Measurements from ENCODE around the gene CLEC9A. TPM values are rescaled to one million over a fixed set of nuclear protein-coding genes. Genes with fewer than 3 reads are reported as not detected.

CLEC9A gene
- total RNA-seq, 1 experiment from 2014 or later = not detected

DNA sequence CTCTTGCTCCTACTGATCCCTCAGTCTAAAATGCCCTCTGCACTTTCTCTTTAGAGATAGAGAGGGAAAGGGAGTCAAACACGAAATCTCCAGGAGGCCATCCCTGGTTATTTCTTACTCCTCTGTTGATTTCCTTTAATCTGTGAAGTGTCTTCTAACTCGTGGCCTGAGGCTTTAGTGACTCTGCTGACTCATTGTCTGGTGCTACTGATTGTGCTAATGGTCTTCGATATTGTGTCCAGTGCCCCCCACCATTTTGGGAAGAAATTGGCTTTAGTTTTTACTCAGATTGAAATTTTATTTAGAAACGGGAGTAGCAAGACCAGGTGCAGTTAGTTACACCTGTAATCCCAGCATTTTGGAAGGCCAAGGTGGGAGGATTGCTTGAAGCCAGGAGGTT lies 839 bp downstream of the CLEC9A start:
- Histone ChIP-seq H3K4me3 (no peak overlapping the region), H3K9me3 (replicated peaks) (no peaks in the 10 kb centered on the region), H3K27ac (peak overlapping the region; percentile 97), H3K36me3 (no peaks in the 10 kb centered on the region), H3K4me1 (replicated peaks) (peaks cover 29% of the 10 kb centered on the region), H3K27me3 (replicated peaks) (no peaks in the 10 kb centered on the region)
- no peak for DNase-seq (ENCODE audit: low read depth in 1 of 2, low spot score in 2 of 2)

DNA sequence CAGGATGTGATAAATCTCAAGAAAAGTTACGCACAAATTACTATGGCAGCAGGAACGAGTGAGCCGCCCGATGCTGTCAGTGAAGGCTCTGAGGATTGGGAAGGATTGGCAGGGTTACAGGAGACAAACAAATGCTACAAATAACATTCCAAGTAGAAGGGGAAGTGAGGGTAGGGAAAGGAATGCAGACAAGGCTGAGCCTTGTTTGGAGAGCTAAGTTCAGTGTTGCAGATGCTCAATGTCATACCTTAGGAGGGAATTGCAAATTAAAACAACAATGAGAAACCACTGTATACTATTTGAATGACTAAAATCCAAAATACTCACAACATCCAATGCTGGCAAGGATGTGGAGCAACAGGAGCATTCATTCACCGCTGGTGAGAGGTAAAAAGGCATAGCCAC lies 1.3 kb downstream of the CLEC9A start:
- peak; percentile 85 to 87 for DNase-seq (ENCODE audit: low read depth in 1 of 2, low spot score in 2 of 2)
- no peak overlapping the region for H3K4me3 ChIP-seq
- H3K9me3 ChIP-seq (replicated peaks) = no peaks in the 10 kb centered on the region
- peaks cover 29% of the 10 kb centered on the region for H3K4me1 ChIP-seq (replicated peaks)
- peak overlapping the region; percentile 97 for H3K27ac ChIP-seq
- no peaks in the 10 kb centered on the region for H3K36me3 ChIP-seq
- no peaks in the 10 kb centered on the region for H3K27me3 ChIP-seq (replicated peaks)

DNA sequence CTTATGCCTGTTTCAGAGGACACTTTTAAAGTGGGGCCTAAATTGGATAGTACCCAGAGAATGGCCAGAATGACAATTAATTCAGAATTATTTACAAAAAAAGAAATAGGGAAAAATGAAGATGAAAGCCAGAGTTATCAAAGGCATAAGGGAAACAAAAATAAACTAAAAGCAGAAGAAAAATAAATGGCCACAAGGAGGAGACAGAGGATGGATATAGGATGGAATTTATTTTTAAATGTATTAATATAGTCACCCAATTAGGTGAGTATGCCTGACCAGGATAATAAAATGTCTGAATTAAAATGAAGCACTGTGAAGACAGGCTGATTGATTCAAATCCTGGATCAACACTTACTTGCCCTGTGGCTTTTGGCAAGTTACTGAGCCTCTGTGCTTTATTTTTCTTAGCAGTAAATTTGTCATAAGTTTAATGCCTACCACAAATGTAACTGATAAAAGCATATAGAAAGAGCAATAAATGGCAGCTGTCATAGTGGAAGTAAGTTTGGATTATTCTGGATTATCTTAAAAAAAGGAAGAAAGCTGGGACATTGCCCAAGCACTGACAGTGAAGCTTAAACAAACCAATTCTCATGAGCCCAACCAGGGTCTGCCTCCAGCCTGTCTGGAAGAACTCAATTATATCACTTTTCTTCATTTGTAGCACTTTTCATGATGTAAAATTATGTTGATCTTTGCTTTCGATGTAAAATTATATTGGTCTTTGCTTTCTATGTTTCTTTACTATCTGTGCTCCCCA lies 3.5 kb downstream of the CLEC9A start:
- peak in 1 of 2 experiments; percentile 26 for DNase-seq (ENCODE audit: low read depth in 1 of 2, low spot score in 2 of 2)
- H3K4me3 ChIP-seq = no peak overlapping the region
- H3K36me3 ChIP-seq = no peaks in the 10 kb centered on the region
- H3K27me3 ChIP-seq (replicated peaks) = no peaks in the 10 kb centered on the region
- peaks cover 19% of the 10 kb centered on the region for H3K4me1 ChIP-seq (replicated peaks)
- H3K9me3 ChIP-seq (replicated peaks) = no peaks in the 10 kb centered on the region
- H3K27ac ChIP-seq = no peak overlapping the region

- Histone ChIP-seq H3K27ac (no peak overlapping the region), H3K36me3 (no peaks in the 10 kb centered on the region), H3K4me1 (replicated peaks) (no peaks in the 10 kb centered on the region), H3K9me3 (replicated peaks) (no peaks in the 10 kb centered on the region), H3K27me3 (replicated peaks) (peaks cover 8% of the 10 kb centered on the region; the same call in 1 of the 2 replicates), H3K4me3 (no peak overlapping the region)
- DNase-seq (ENCODE audit: low read depth in 1 of 2, low spot score in 2 of 2) = no peak
These were observed 11.7 kb downstream of the CLEC9A start for GRCh38 chr12:10042167-10042566.

GRCh38 chr12:10048526-10048925 lies 18.0 kb downstream of the CLEC9A start:
- Histone ChIP-seq H3K4me1 (replicated peaks) (no peaks in the 10 kb centered on the region), H3K27ac (no peak overlapping the region), H3K27me3 (replicated peaks) (peaks cover 8% of the 10 kb centered on the region; the same call in 1 of the 2 replicates), H3K9me3 (replicated peaks) (no peaks in the 10 kb centered on the region), H3K36me3 (no peaks in the 10 kb centered on the region), H3K4me3 (no peak overlapping the region)
- DNase-seq (ENCODE audit: low read depth in 1 of 2, low spot score in 2 of 2) = no peak

DNA sequence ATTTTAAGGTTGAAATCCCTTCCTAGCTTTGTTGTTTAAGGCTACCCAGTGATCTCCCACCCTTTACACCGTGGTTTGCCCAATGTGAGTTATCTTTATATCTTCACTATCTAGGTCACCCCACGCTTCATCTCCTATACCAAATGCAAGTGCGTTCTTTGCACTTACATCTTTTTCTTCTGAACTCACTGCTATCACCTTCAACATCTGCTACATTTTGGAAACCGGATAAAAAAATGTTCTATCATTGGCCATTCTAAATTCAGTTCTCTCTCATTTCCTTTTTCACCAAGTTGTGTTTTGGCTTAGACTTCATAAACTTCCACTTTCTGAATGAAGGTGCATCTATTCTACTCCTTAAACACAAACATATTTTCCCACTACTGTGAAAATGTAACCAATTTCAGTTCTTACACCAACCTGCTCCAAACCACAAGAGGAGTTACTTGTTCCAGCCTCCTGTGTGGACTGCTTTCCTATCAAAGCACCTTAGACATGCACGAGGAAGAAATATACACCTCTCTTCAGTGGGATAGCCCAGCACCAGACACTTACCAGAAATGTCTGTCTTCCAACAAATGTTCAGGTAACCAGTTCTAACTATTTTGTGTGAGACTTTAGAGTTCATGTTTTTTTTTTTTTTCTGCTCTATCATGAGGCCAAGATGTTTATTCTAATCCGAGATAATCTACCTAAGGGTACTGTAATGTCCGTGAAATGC lies 21.9 kb downstream of the CLEC9A start:
- Histone ChIP-seq H3K9me3 (replicated peaks) (no peaks in the 10 kb centered on the region), H3K27me3 (replicated peaks) (no peaks in the 10 kb centered on the region), H3K4me3 (no peak overlapping the region), H3K4me1 (replicated peaks) (no peaks in the 10 kb centered on the region), H3K27ac (no peak overlapping the region), H3K36me3 (no peaks in the 10 kb centered on the region)
- no peak for DNase-seq (ENCODE audit: low read depth in 1 of 2, low spot score in 2 of 2)

GRCh38 chr12:10058387-10058786 lies 27.9 kb downstream of the CLEC9A start:
- Histone ChIP-seq H3K4me1 (replicated peaks) (no peaks in the 10 kb centered on the region), H3K27me3 (replicated peaks) (0 out of 2 replicates have a peak, but pooled peaks cover 4% of the 10 kb centered on the region), H3K27ac (no peak overlapping the region), H3K36me3 (no peaks in the 10 kb centered on the region), H3K4me3 (no peak overlapping the region), H3K9me3 (replicated peaks) (no peaks in the 10 kb centered on the region)
- no peak for DNase-seq (ENCODE audit: low read depth in 1 of 2, low spot score in 2 of 2)

- Histone ChIP-seq H3K4me1 (replicated peaks) (peaks cover 13% of the 10 kb centered on the region), H3K27me3 (replicated peaks) (0 out of 2 replicates have a peak, but pooled peaks cover 3% of the 10 kb centered on the region), H3K27ac (no peak overlapping the region), H3K9me3 (replicated peaks) (no peaks in the 10 kb centered on the region), H3K4me3 (no peak overlapping the region), H3K36me3 (no peaks in the 10 kb centered on the region)
- no peak for DNase-seq (ENCODE audit: low read depth in 1 of 2, low spot score in 2 of 2)
These were observed 34.8 kb downstream of the CLEC9A start for GRCh38 chr12:10065241-10065640.

DNA sequence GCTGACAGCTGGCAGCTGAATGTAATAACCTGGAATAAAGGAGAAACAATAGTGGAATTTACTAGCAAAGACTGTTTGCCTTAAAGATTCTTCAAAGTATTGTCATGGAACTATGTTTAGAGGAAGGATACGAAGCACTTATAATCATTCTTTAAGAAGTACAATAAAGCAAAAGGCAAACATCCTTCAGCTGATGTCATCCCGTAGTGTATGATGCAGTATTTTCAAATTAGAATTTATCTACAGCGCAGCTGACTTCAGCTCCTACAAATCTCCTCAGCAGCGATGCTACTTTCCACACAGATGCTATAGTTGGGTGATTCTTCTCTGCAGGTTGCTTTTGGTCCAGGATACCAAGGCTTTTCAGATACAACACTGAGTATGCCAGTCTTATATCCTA lies 36.8 kb downstream of the CLEC9A start:
- no peak overlapping the region for H3K27ac ChIP-seq
- DNase-seq (ENCODE audit: low read depth in 1 of 2, low spot score in 2 of 2) = peak in 1 of 2 experiments; percentile 4
- no peaks in the 10 kb centered on the region for H3K36me3 ChIP-seq

GRCh38 chr12:10067942-10068341 lies 37.5 kb downstream of the CLEC9A start:
- no peaks in the 10 kb centered on the region for H3K36me3 ChIP-seq
- no peak overlapping the region for H3K27ac ChIP-seq
- no peaks in the 10 kb centered on the region for H3K9me3 ChIP-seq (replicated peaks)
- H3K4me1 ChIP-seq (replicated peaks) = peaks cover 13% of the 10 kb centered on the region
- DNase-seq (ENCODE audit: low read depth in 1 of 2, low spot score in 2 of 2) = no peak
- H3K27me3 ChIP-seq (replicated peaks) = 0 out of 2 replicates have a peak, but pooled peaks cover 3% of the 10 kb centered on the region
- H3K4me3 ChIP-seq = no peak overlapping the region

More for the DNA sequence above, 36.8 kb downstream of the CLEC9A start:
- Histone ChIP-seq H3K4me3 (no peak overlapping the region), H3K27me3 (replicated peaks) (0 out of 2 replicates have a peak, but pooled peaks cover 3% of the 10 kb centered on the region), H3K9me3 (replicated peaks) (no peaks in the 10 kb centered on the region), H3K4me1 (replicated peaks) (peaks cover 13% of the 10 kb centered on the region)

DNA sequence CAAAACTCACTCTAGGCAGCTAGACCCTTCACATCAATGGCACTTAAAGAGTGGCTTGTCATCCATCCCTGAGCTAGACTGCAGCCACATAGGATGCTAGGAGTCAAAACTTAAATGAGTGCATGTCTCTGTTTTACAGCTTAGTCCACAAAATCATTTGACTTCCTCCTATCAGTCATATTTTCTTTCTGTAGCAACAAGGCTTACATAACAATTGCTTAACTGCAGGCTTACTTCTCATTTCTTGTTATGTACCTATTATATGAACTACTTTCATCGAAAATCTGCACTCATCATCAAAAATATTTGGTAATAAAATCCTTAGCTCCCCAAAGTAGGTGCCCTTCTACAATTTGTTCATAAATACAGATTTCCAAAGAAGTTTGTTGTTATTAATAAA lies 38.2 kb downstream of the CLEC9A start:
- H3K27ac ChIP-seq = no peak overlapping the region

DNA sequence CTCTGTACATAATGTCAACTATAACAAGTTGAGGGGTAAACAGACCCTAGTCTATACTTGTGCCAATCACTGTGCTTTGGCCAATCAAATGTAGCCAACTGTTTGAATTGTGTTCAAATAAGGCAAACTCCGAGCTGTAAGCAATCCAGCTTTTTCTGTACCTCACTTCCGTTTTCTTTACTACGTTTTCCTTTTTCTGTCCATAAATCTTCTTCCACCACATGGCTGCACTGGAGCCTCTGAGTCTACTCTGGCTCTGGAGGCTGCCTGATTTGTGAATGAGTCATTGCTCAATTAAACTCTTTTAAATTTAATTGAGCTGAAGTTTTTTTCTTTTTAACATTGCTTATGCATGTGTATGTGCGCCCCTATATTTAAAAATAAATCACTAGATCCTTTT lies 38.6 kb downstream of the CLEC9A start:
- Histone ChIP-seq H3K36me3 (no peaks in the 10 kb centered on the region), H3K27me3 (replicated peaks) (0 out of 2 replicates have a peak, but pooled peaks cover 3% of the 10 kb centered on the region), H3K9me3 (replicated peaks) (no peaks in the 10 kb centered on the region), H3K4me3 (no peak overlapping the region), H3K4me1 (replicated peaks) (peaks cover 13% of the 10 kb centered on the region), H3K27ac (no peak overlapping the region)
- peak in 1 of 2 experiments; percentile 26 for DNase-seq (ENCODE audit: low read depth in 1 of 2, low spot score in 2 of 2)

More for the DNA sequence above, 38.2 kb downstream of the CLEC9A start:
- 0 out of 2 replicates have a peak, but pooled peaks cover 3% of the 10 kb centered on the region for H3K27me3 ChIP-seq (replicated peaks)
- H3K9me3 ChIP-seq (replicated peaks) = no peaks in the 10 kb centered on the region
- no peaks in the 10 kb centered on the region for H3K36me3 ChIP-seq
- DNase-seq (ENCODE audit: low read depth in 1 of 2, low spot score in 2 of 2) = no peak
- peaks cover 13% of the 10 kb centered on the region for H3K4me1 ChIP-seq (replicated peaks)
- no peak overlapping the region for H3K4me3 ChIP-seq

DNA sequence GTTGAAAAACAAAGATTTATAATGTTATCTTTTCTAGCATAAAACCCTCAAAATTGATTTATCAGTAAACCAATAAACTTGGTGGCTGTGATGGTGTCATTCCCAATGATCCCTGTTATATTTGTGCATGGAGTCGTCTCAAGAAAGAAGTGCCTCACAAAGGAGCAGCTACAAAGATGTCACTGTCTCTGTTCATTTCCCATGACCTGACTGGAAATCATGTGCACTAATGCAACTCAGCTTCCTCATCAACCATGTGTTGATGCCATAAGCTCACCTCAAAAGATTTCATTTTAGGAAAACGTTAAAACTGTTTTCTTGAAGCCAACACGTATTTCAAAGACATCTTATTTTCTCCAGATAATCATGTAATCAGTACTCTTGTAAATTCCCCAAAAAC lies 39.5 kb downstream of the CLEC9A start:
- Histone ChIP-seq H3K36me3 (no peaks in the 10 kb centered on the region), H3K4me1 (replicated peaks) (peaks cover 13% of the 10 kb centered on the region), H3K27me3 (replicated peaks) (0 out of 2 replicates have a peak, but pooled peaks cover 3% of the 10 kb centered on the region), H3K4me3 (no peak overlapping the region), H3K27ac (no peak overlapping the region), H3K9me3 (replicated peaks) (no peaks in the 10 kb centered on the region)
- no peak for DNase-seq (ENCODE audit: low read depth in 1 of 2, low spot score in 2 of 2)

GRCh38 chr12:10070380-10070779 lies 39.9 kb downstream of the CLEC9A start:
- Histone ChIP-seq H3K36me3 (no peaks in the 10 kb centered on the region), H3K9me3 (replicated peaks) (no peaks in the 10 kb centered on the region)

More at GRCh38 chr12:10070380-10070779, 39.9 kb downstream of the CLEC9A start:
- Histone ChIP-seq H3K4me1 (replicated peaks) (peaks cover 13% of the 10 kb centered on the region), H3K4me3 (no peak overlapping the region), H3K27me3 (replicated peaks) (0 out of 2 replicates have a peak, but pooled peaks cover 3% of the 10 kb centered on the region), H3K27ac (no peak overlapping the region)
- no peak for DNase-seq (ENCODE audit: low read depth in 1 of 2, low spot score in 2 of 2)

Measured in SJSA1 (cell line).